ENCODE data around the gene APBA2. TPM values are rescaled to one million over a fixed set of nuclear protein-coding genes. Genes with fewer than 3 reads are reported as not detected.

Gene APBA2
- total RNA-seq, 1 experiment from 2014 or later = 0.31 TPM

DNA sequence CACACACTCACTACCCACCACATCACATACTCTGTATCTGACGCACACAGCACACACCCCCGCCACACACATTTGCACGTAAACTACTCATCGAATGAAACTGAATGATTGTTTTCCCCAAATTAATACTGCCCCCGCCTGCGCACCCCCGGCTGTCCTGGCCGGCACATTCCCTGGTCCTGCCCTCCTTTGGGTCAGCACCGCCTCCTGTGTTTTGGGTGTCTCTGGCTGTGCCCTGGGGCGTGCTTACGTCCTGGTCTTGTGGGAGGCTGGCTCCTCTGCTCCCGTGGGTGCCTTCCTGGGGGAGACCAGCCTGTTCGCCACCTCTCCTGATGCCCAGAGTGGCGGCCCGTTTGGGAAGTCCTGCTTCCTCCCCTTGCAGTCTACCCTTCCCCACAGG lies 30.2 kb downstream of the APBA2 start:
- no peak overlapping the region for H3K27ac ChIP-seq (ENCODE audit: low read length)
- intact Hi-C loops (cut with micrococcal nuclease; ENCODE audit: unreplicated experiment) = no loop called here
- no TSS peak for BruUV-seq (replicated peaks)
- DNase-seq (ENCODE audit: low read depth, low spot score) = no peak
- H3K27me3 ChIP-seq (ENCODE audit: control insufficient read depth, insufficient read depth, low read length) = no peaks in the 10 kb centered on the region
- in situ Hi-C loops (cut with HindIII; ENCODE audit: low pct_unique_long_range_greater_than_20kb, low sequenced_read_pairs) = no loop called here
- H3K4me3 ChIP-seq (ENCODE audit: low read depth in 2 of 2, low read length in 2 of 2) = no peak overlapping the region
- CTCF ChIA-PET = no interaction called here
- TF ChIP-seq POLR2AphosphoS5 (IDR thresholded peaks at IDR 0.05; ENCODE audit: low read depth, low read length) (no peak), TCF7L2 (IDR thresholded peaks at IDR 0.05; ENCODE audit: low read depth, low read length) (no peak), SIN3A (IDR thresholded peaks at IDR 0.05; ENCODE audit: borderline replicate concordance, insufficient read depth, low read depth, low read length) (no peak)
- TF ChIP-seq, protein P1, sequence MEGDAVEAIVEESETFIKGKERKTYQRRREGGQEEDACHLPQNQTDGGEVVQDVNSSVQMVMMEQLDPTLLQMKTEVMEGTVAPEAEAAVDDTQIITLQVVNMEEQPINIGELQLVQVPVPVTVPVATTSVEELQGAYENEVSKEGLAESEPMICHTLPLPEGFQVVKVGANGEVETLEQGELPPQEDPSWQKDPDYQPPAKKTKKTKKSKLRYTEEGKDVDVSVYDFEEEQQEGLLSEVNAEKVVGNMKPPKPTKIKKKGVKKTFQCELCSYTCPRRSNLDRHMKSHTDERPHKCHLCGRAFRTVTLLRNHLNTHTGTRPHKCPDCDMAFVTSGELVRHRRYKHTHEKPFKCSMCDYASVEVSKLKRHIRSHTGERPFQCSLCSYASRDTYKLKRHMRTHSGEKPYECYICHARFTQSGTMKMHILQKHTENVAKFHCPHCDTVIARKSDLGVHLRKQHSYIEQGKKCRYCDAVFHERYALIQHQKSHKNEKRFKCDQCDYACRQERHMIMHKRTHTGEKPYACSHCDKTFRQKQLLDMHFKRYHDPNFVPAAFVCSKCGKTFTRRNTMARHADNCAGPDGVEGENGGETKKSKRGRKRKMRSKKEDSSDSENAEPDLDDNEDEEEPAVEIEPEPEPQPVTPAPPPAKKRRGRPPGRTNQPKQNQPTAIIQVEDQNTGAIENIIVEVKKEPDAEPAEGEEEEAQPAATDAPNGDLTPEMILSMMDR (IDR thresholded peaks at IDR 0.05) = no peak
- TF ChIP-seq, protein P2, sequence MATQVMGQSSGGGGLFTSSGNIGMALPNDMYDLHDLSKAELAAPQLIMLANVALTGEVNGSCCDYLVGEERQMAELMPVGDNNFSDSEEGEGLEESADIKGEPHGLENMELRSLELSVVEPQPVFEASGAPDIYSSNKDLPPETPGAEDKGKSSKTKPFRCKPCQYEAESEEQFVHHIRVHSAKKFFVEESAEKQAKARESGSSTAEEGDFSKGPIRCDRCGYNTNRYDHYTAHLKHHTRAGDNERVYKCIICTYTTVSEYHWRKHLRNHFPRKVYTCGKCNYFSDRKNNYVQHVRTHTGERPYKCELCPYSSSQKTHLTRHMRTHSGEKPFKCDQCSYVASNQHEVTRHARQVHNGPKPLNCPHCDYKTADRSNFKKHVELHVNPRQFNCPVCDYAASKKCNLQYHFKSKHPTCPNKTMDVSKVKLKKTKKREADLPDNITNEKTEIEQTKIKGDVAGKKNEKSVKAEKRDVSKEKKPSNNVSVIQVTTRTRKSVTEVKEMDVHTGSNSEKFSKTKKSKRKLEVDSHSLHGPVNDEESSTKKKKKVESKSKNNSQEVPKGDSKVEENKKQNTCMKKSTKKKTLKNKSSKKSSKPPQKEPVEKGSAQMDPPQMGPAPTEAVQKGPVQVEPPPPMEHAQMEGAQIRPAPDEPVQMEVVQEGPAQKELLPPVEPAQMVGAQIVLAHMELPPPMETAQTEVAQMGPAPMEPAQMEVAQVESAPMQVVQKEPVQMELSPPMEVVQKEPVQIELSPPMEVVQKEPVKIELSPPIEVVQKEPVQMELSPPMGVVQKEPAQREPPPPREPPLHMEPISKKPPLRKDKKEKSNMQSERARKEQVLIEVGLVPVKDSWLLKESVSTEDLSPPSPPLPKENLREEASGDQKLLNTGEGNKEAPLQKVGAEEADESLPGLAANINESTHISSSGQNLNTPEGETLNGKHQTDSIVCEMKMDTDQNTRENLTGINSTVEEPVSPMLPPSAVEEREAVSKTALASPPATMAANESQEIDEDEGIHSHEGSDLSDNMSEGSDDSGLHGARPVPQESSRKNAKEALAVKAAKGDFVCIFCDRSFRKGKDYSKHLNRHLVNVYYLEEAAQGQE (IDR thresholded peaks at IDR 0.05; ENCODE audit: insufficient read depth in 1 of 2, low read depth in 2 of 2, low read length in 1 of 2) = no peak
- H3K4me1 ChIP-seq (ENCODE audit: control insufficient read depth, insufficient read depth, low read length) = no peaks in the 10 kb centered on the region
- POLR2A ChIA-PET = no interaction called here
- no peak for ATAC-seq
- no peaks in the 10 kb centered on the region for H3K9me3 ChIP-seq (ENCODE audit: control insufficient read depth, insufficient read depth, low read depth, low read length)
- H3K36me3 ChIP-seq (ENCODE audit: control insufficient read depth, insufficient read depth, low read length) = no peaks in the 10 kb centered on the region

DNA sequence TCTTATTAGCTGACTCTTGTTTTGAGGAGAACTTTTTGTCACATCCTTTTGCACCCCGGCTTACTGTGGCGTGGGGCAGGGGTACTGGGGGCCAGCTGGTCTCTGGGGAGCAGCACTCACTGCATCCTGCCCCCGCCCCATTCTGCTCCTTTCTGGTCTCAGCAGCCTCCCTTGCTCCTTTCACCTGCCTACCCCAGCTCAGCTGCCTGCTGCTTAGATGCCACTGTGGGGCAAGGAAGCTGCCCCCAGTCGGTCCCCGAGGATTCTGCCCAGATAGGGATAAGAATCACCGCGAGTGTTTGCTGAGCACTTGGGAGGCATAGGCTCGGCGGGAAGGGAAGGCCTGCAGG lies 32.0 kb downstream of the APBA2 start:
- H3K4me3 ChIP-seq (ENCODE audit: low read depth in 2 of 2, low read length in 2 of 2) = no peak overlapping the region
- POLR2A ChIA-PET = no interaction called here
- DNase-seq (ENCODE audit: low read depth, low spot score) = no peak
- intact Hi-C loops (cut with micrococcal nuclease; ENCODE audit: unreplicated experiment) (no loop called here), in situ Hi-C loops (cut with HindIII; ENCODE audit: low pct_unique_long_range_greater_than_20kb, low sequenced_read_pairs) (no loop called here)
- CTCF ChIA-PET = no interaction called here
- H3K9me3 ChIP-seq (ENCODE audit: control insufficient read depth, insufficient read depth, low read depth, low read length) = no peaks in the 10 kb centered on the region
- H3K27ac ChIP-seq (ENCODE audit: low read length) = no peak overlapping the region
- H3K36me3 ChIP-seq (ENCODE audit: control insufficient read depth, insufficient read depth, low read length) = no peaks in the 10 kb centered on the region
- ATAC-seq = no peak
- TF ChIP-seq TCF7L2 (IDR thresholded peaks at IDR 0.05; ENCODE audit: low read depth, low read length) = no peak
- TF ChIP-seq, protein P2 (IDR thresholded peaks at IDR 0.05; ENCODE audit: insufficient read depth in 1 of 2, low read depth in 2 of 2, low read length in 1 of 2) = no peak
- TF ChIP-seq, protein P1 (IDR thresholded peaks at IDR 0.05) = no peak
- BruUV-seq (replicated peaks) = no TSS peak
- no peaks in the 10 kb centered on the region for H3K27me3 ChIP-seq (ENCODE audit: control insufficient read depth, insufficient read depth, low read length)
- no peaks in the 10 kb centered on the region for H3K4me1 ChIP-seq (ENCODE audit: control insufficient read depth, insufficient read depth, low read length)
